ENCODE results near the gene H2BK1. TPM values are rescaled to one million over a fixed set of nuclear protein-coding genes. Genes with fewer than 3 reads are reported as not detected.

Gene H2BK1
- 1 to 10 TPM; 3.4 to 4.4 TPM for total RNA-seq

GRCh38 chr7:151210087-151210854 is at the start of gene H2BK1:
H2BK1 (minus strand) TSS chr7:151210488; CDS start chr7:151210318, 170 bp downstream.
- H3K9me3 Mint-ChIP-seq: no peaks in the 10 kb centered on the region

GRCh38 chr7:151257990-151258389 is 47.7 kb upstream of the H2BK1 start:
- DNase-seq: no peak
- H3K36me3 Mint-ChIP-seq (ENCODE audit: insufficient read depth in 2 of 2): no peaks in the 10 kb centered on the region
- no peak overlapping the region for H3K4me3 Mint-ChIP-seq
- no peak overlapping the region for H3K27ac Mint-ChIP-seq
- ATAC-seq (replicated peaks in 1 of 2): no peak
- no peaks in the 10 kb centered on the region for H3K4me1 Mint-ChIP-seq (ENCODE audit: low read depth)
- H3K27me3 Mint-ChIP-seq (ENCODE audit: low read depth): peaks cover 12% of the 10 kb centered on the region
- no peaks in the 10 kb centered on the region for H3K9me3 Mint-ChIP-seq

More at GRCh38 chr7:151210087-151210854, at the start of gene H2BK1:
- ATAC-seq (replicated peaks in 1 of 2): no peak
- H3K36me3 Mint-ChIP-seq (ENCODE audit: insufficient read depth in 2 of 2): peaks cover 1 to 5% of the 10 kb centered on the region in 2 donors
- H3K27me3 Mint-ChIP-seq (ENCODE audit: low read depth): peaks cover 7% of the 10 kb centered on the region
- no peak for DNase-seq
- peaks cover 19% of the 10 kb centered on the region for H3K4me1 Mint-ChIP-seq (ENCODE audit: low read depth)
- H3K4me3 Mint-ChIP-seq: no peak within 1 kb of the TSS
- no peak within 1 kb of the TSS for H3K27ac Mint-ChIP-seq

GRCh38 chr7:151256410-151257045 is 46.2 kb upstream of the H2BK1 start:
- Mint-ChIP-seq H3K27ac (no peak overlapping the region), H3K4me1 (ENCODE audit: low read depth) (no peaks in the 10 kb centered on the region), H3K36me3 (ENCODE audit: insufficient read depth in 2 of 2) (no peaks in the 10 kb centered on the region), H3K27me3 (ENCODE audit: low read depth) (peaks cover 23% of the 10 kb centered on the region), H3K9me3 (no peaks in the 10 kb centered on the region), H3K4me3 (no peak overlapping the region)
- ATAC-seq (replicated peaks in 1 of 2): no peak
- no peak for DNase-seq

GRCh38 chr7:151255390-151255789 is 45.1 kb upstream of the H2BK1 start:
- Mint-ChIP-seq H3K4me1 (ENCODE audit: low read depth) (no peaks in the 10 kb centered on the region), H3K27me3 (ENCODE audit: low read depth) (peaks cover 34% of the 10 kb centered on the region), H3K27ac (no peak overlapping the region), H3K36me3 (ENCODE audit: insufficient read depth in 2 of 2) (no peaks in the 10 kb centered on the region), H3K4me3 (no peak overlapping the region), H3K9me3 (no peaks in the 10 kb centered on the region)
- DNase-seq (no peak), ATAC-seq (replicated peaks in 1 of 2) (no peak)

- no peak for DNase-seq
Measured at GRCh38 chr7:151254851-151255250, 44.6 kb upstream of the H2BK1 start.

GRCh38 chr7:151254316-151254715 is 44.0 kb upstream of the H2BK1 start:
- H3K36me3 Mint-ChIP-seq (ENCODE audit: insufficient read depth in 2 of 2): no peaks in the 10 kb centered on the region
- H3K27me3 Mint-ChIP-seq (ENCODE audit: low read depth): peaks cover 44% of the 10 kb centered on the region
- peaks cover 5% of the 10 kb centered on the region for H3K4me1 Mint-ChIP-seq (ENCODE audit: low read depth)
- no peak for DNase-seq
- H3K4me3 Mint-ChIP-seq: no peak overlapping the region
- ATAC-seq (replicated peaks in 1 of 2): no peak
- H3K27ac Mint-ChIP-seq: no peak overlapping the region
- H3K9me3 Mint-ChIP-seq: no peaks in the 10 kb centered on the region

More at GRCh38 chr7:151254851-151255250, 44.6 kb upstream of the H2BK1 start:
- peaks cover 39% of the 10 kb centered on the region for H3K27me3 Mint-ChIP-seq (ENCODE audit: low read depth)
- no peaks in the 10 kb centered on the region for H3K9me3 Mint-ChIP-seq
- H3K4me1 Mint-ChIP-seq (ENCODE audit: low read depth): no peaks in the 10 kb centered on the region
- no peak overlapping the region for H3K4me3 Mint-ChIP-seq
- no peak overlapping the region for H3K27ac Mint-ChIP-seq
- H3K36me3 Mint-ChIP-seq (ENCODE audit: insufficient read depth in 2 of 2): no peaks in the 10 kb centered on the region
- no peak for ATAC-seq (replicated peaks in 1 of 2)

- ATAC-seq (replicated peaks in 1 of 2): no peak
- Mint-ChIP-seq H3K36me3 (ENCODE audit: insufficient read depth in 2 of 2) (no peaks in the 10 kb centered on the region), H3K27me3 (ENCODE audit: low read depth) (peaks cover 54% of the 10 kb centered on the region), H3K4me1 (ENCODE audit: low read depth) (peaks cover 13% of the 10 kb centered on the region), H3K27ac (no peak overlapping the region), H3K9me3 (no peaks in the 10 kb centered on the region), H3K4me3 (peak overlapping the region; percentile 21 to 36)
- DNase-seq: no peak
Measured at GRCh38 chr7:151252961-151253711, 42.8 kb upstream of the H2BK1 start.

- H3K27ac Mint-ChIP-seq: no peak overlapping the region
- no peaks in the 10 kb centered on the region for H3K9me3 Mint-ChIP-seq
- H3K36me3 Mint-ChIP-seq (ENCODE audit: insufficient read depth in 2 of 2): no peaks in the 10 kb centered on the region
- peaks cover 56% of the 10 kb centered on the region for H3K27me3 Mint-ChIP-seq (ENCODE audit: low read depth)
- DNase-seq (no peak), ATAC-seq (replicated peaks in 1 of 2) (no peak)
- peaks cover 18% of the 10 kb centered on the region for H3K4me1 Mint-ChIP-seq (ENCODE audit: low read depth)
- H3K4me3 Mint-ChIP-seq: peak overlapping the region; percentile 36 to 55
Measured at GRCh38 chr7:151252561-151252835, 42.2 kb upstream of the H2BK1 start.

GRCh38 chr7:151251689-151252560 is 41.6 kb upstream of the H2BK1 start:
- H3K36me3 Mint-ChIP-seq (ENCODE audit: insufficient read depth in 2 of 2): no peaks in the 10 kb centered on the region
- H3K27ac Mint-ChIP-seq: no peak overlapping the region
- H3K9me3 Mint-ChIP-seq: no peaks in the 10 kb centered on the region
- peak; percentile 33 to 41 for ATAC-seq (replicated peaks in 1 of 2)
- peaks cover 60% of the 10 kb centered on the region for H3K27me3 Mint-ChIP-seq (ENCODE audit: low read depth)
- DNase-seq: peak in 1 of 2 donors; percentile 31
- H3K4me3 Mint-ChIP-seq: peak overlapping the region; percentile 42 to 55
- H3K4me1 Mint-ChIP-seq (ENCODE audit: low read depth): peaks cover 18% of the 10 kb centered on the region

GRCh38 chr7:151251328-151251688 is 41.0 kb upstream of the H2BK1 start:
- H3K27ac Mint-ChIP-seq: no peak overlapping the region
- no peaks in the 10 kb centered on the region for H3K36me3 Mint-ChIP-seq (ENCODE audit: insufficient read depth in 2 of 2)
- no peaks in the 10 kb centered on the region for H3K9me3 Mint-ChIP-seq
- DNase-seq (peak in 1 of 2 donors; percentile 25), ATAC-seq (replicated peaks in 1 of 2) (peak; percentile 4 to 14)
- peaks cover 66% of the 10 kb centered on the region for H3K27me3 Mint-ChIP-seq (ENCODE audit: low read depth)
- peak overlapping the region; percentile 42 to 45 for H3K4me3 Mint-ChIP-seq
- H3K4me1 Mint-ChIP-seq (ENCODE audit: low read depth): peaks cover 18% of the 10 kb centered on the region

- Mint-ChIP-seq H3K27ac (no peak overlapping the region), H3K9me3 (no peaks in the 10 kb centered on the region), H3K27me3 (ENCODE audit: low read depth) (peaks cover 71% of the 10 kb centered on the region), H3K36me3 (ENCODE audit: insufficient read depth in 2 of 2) (no peaks in the 10 kb centered on the region), H3K4me3 (peak overlapping the region; percentile 42 to 45), H3K4me1 (ENCODE audit: low read depth) (peaks cover 18% of the 10 kb centered on the region)
- DNase-seq (no peak), ATAC-seq (replicated peaks in 1 of 2) (no peak)
Measured at GRCh38 chr7:151250181-151251132, 40.2 kb upstream of the H2BK1 start.

- H3K4me3 Mint-ChIP-seq: peak overlapping the region in 1 of 2 donors; percentile 38
- DNase-seq: no peak
- no peak for ATAC-seq (replicated peaks in 1 of 2)
- no peaks in the 10 kb centered on the region for H3K9me3 Mint-ChIP-seq
- H3K4me1 Mint-ChIP-seq (ENCODE audit: low read depth): peaks cover 21% of the 10 kb centered on the region
- no peaks in the 10 kb centered on the region for H3K36me3 Mint-ChIP-seq (ENCODE audit: insufficient read depth in 2 of 2)
- H3K27ac Mint-ChIP-seq: no peak overlapping the region
- peaks cover 71% of the 10 kb centered on the region for H3K27me3 Mint-ChIP-seq (ENCODE audit: low read depth)
Measured at GRCh38 chr7:151249732-151250072, 39.4 kb upstream of the H2BK1 start.
